Measurements from ENCODE around the gene SLC35C1.
"Not testable (repeated sequence)": the region's sequence is repeated elsewhere in the genome, so short reads cannot be mapped to it uniquely, and the experiment has no call there.

The SLC35C1 gene

GRCh38 chr11:45818961-45819605 lies 14.1 kb downstream of the SLC35C1 start:
- DNase-seq (ENCODE audit: low spot score) = no peak

GRCh38 chr11:45820211-45820857 lies 15.4 kb downstream of the SLC35C1 start:
- Histone ChIP-seq H3K27ac (no peak overlapping the region), H3K4me3 (no peak overlapping the region)
- DNase-seq (ENCODE audit: low spot score) = no peak
- TF ChIP-seq CTCF (IDR thresholded peaks at IDR 0.05) = no peak

More at GRCh38 chr11:45818961-45819605, 14.1 kb downstream of the SLC35C1 start:
- Histone ChIP-seq H3K4me3 (no peak overlapping the region), H3K27ac (no peak overlapping the region)
- TF ChIP-seq CTCF (IDR thresholded peaks at IDR 0.05) = no peak

GRCh38 chr11:45826492-45826891 lies 21.5 kb downstream of the SLC35C1 start:
- H3K27ac ChIP-seq; H3K4me3 ChIP-seq; DNase-seq (ENCODE audit: low spot score): not testable (repeated sequence)

- Histone ChIP-seq H3K4me3 (no peak overlapping the region), H3K27ac (no peak overlapping the region)
- TF ChIP-seq CTCF (IDR thresholded peaks at IDR 0.05) = no peak
- no peak for DNase-seq (ENCODE audit: low spot score)
Observed at GRCh38 chr11:45827123-45827522, 22.2 kb downstream of the SLC35C1 start.

- TF ChIP-seq CTCF (IDR thresholded peaks at IDR 0.05) = no peak
- H3K4me3 ChIP-seq = no peak overlapping the region
- H3K27ac ChIP-seq = no peak overlapping the region
- DNase-seq (ENCODE audit: low spot score) = no peak
Observed at GRCh38 chr11:45828996-45829395, 24.0 kb downstream of the SLC35C1 start.

GRCh38 chr11:45830596-45830995 lies 25.6 kb downstream of the SLC35C1 start:
- no peak for DNase-seq (ENCODE audit: low spot score)
- Histone ChIP-seq H3K27ac (no peak overlapping the region), H3K4me3 (no peak overlapping the region)
- TF ChIP-seq CTCF (IDR thresholded peaks at IDR 0.05) = no peak

GRCh38 chr11:45832811-45833441 lies 28.0 kb downstream of the SLC35C1 start:
- no peak overlapping the region for H3K27ac ChIP-seq
- no peak for TF ChIP-seq CTCF (IDR thresholded peaks at IDR 0.05)
- DNase-seq (ENCODE audit: low spot score) = no peak
- H3K4me3 ChIP-seq = no peak overlapping the region

Measured in coronary artery (tissue), 2 donors.